Uterus (tissue), 2 donors: Measurements from ENCODE around the gene OR5D16.
"Not testable (repeated sequence)": the region's sequence is repeated elsewhere in the genome, so short reads cannot be mapped to it uniquely, and the experiment has no call there.

Source experiments
- CTCF ChIP-seq, 4 experiments: fragments of 200-600 bp in 2 of 4; fragments of 450-650 bp in 2 of 4; sonication (generic) in 2 of 4; IDR thresholded peaks; one replicate each; pipeline ENCODE4 v1.5.1; 2016 to 2019; ENCODE audit warnings: antibody characterized with exemption in 4 of 4, mild to moderate bottlenecking in 2 of 4, moderate library complexity in 1 of 4
- POLR2A ChIP-seq, 2 donors: fragments of 450-650 bp; IDR thresholded peaks; one replicate each; pipeline ENCODE4 v1.6.1; 2016; ENCODE audit warnings: antibody characterized with exemption in 2 of 2, mild to moderate bottlenecking in 1 of 2, moderate library complexity in 1 of 2

- not testable (repeated sequence) for TF ChIP-seq CTCF, POLR2A (IDR thresholded peaks at IDR 0.05)
These were observed 46.4 kb downstream of the OR5D16 start for GRCh38 chr11:55884995-55885394.
